ENCODE results near the gene KRTCAP3. TPM values are rescaled to one million over a fixed set of nuclear protein-coding genes. Genes with fewer than 3 reads are reported as not detected.
"Not testable (repeated sequence)": the region's sequence is repeated elsewhere in the genome, so short reads cannot be mapped to it uniquely, and the experiment has no call there.

The KRTCAP3 gene
- total and polyA plus RNA-seq, 2 donors (not counting 3 experiments of a cell fraction or from before 2014, with no cell fraction given): 2.1 to 4.0 TPM

DNA sequence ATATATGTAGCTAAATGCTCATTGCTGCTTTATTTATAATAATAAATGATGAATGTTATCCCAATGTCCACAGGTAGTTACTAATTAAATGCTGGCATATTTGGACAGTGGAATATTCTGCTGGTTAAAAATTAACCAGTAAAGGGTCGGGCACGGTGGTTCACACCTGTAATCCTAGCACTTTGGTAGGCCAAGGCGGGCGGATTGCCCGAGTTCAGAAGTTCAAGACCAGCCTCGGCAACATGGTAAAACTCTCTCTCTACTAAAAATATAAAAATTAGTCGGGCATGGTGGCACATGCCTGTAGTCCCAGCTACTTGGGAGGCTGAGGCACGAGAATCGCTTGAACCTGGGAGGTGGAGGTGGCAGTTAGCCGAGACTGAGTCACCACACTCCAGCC is 17.1 kb upstream of the KRTCAP3 start:
- H3K27me3 ChIP-seq (ENCODE audit: control insufficient read depth in 2 of 2, insufficient read depth in 2 of 2, low read length in 2 of 2); BruUV-seq (replicated peaks); H3K9me1 ChIP-seq (replicated peaks; ENCODE audit: control insufficient read depth, extremely low read depth, insufficient read depth, low read length); POLR2A ChIA-PET; FAIRE-seq; H3K9ac ChIP-seq (replicated peaks; ENCODE audit: extremely low read depth, insufficient read depth, low read length); H3K4me3 ChIP-seq (replicated peaks in 1 of 3; ENCODE audit: insufficient read depth in 1 of 3, low read depth in 1 of 3, low read length in 3 of 3); DNase-seq (ENCODE audit: low read depth, low spot score); H2AFZ ChIP-seq (ENCODE audit: low read depth, low read length); H3K4me2 ChIP-seq (ENCODE audit: insufficient read depth, low read length); H3K36me3 ChIP-seq (ENCODE audit: control insufficient read depth in 2 of 2, extremely low read depth in 1 of 2, insufficient read depth in 2 of 2, low read length in 2 of 2); H3K27ac ChIP-seq (ENCODE audit: insufficient read depth, low read depth, low read length); dilution Hi-C loops (cut with MboI; ENCODE audit: extremely low pct_ligation_motif_present, low sequenced_read_pairs); H3K9me3 ChIP-seq (replicated peaks; ENCODE audit: control insufficient read depth, insufficient read depth, low read length); H4K20me1 ChIP-seq (replicated peaks; ENCODE audit: control insufficient read depth, extremely low read depth, insufficient read depth, low read length): not testable (repeated sequence)
- Histone ChIP-seq H3K79me2 (ENCODE audit: control insufficient read depth, insufficient read depth, low read length) (peaks cover 10% of the 10 kb centered on the region), H3K4me1 (ENCODE audit: control insufficient read depth, extremely low read depth, insufficient read depth, low read length) (peaks cover 12% of the 10 kb centered on the region)
- intact Hi-C loops (cut with micrococcal nuclease): loop anchor here (5.0 kb wide), 1 partner anchor 157 kb away; the partner anchor contains the start of gene ZNF512
- CTCF ChIA-PET: interaction anchor here (1.0 kb wide), 1 partner anchor 15 kb away, joined by 3 read pairs; no protein-coding TSS in a partner anchor

DNA sequence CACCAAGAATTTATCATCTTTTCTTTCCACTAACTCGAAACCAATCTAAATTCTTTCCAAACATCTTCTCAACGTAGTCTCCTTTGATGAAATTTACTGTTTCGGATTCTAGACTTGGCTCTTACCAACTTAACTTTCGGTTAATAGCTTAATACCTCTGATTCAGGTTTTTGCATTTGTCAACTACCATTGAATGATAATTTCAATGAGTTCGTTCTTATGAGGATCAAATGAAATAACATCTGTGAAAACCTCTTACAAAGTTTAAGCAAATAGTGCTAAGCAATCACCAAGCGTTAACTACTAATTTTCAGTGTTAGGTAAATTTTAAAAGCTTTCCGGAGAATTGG is 14.3 kb upstream of the KRTCAP3 start:
- Histone ChIP-seq H3K4me3 (replicated peaks in 1 of 3; ENCODE audit: insufficient read depth in 1 of 3, low read depth in 1 of 3, low read length in 3 of 3) (peak overlapping the region; percentile 68 to 93 (median 86)), H3K9ac (replicated peaks; ENCODE audit: extremely low read depth, insufficient read depth, low read length) (peak overlapping the region; percentile 97), H3K9me1 (replicated peaks; ENCODE audit: control insufficient read depth, extremely low read depth, insufficient read depth, low read length) (no peaks in the 10 kb centered on the region), H3K4me2 (ENCODE audit: insufficient read depth, low read length) (peak overlapping the region; percentile 98), H3K79me2 (ENCODE audit: control insufficient read depth, insufficient read depth, low read length) (peaks cover 34% of the 10 kb centered on the region), H3K27ac (ENCODE audit: insufficient read depth, low read depth, low read length) (peak overlapping the region; percentile 86), H3K36me3 (ENCODE audit: control insufficient read depth in 2 of 2, extremely low read depth in 1 of 2, insufficient read depth in 2 of 2, low read length in 2 of 2) (no peaks in the 10 kb centered on the region), H4K20me1 (replicated peaks; ENCODE audit: control insufficient read depth, extremely low read depth, insufficient read depth, low read length) (no peaks in the 10 kb centered on the region), H3K9me3 (replicated peaks; ENCODE audit: control insufficient read depth, insufficient read depth, low read length) (no peaks in the 10 kb centered on the region), H3K27me3 (ENCODE audit: control insufficient read depth in 2 of 2, insufficient read depth in 2 of 2, low read length in 2 of 2) (no peaks in the 10 kb centered on the region), H2AFZ (ENCODE audit: low read depth, low read length) (peak overlapping the region; percentile 99), H3K4me1 (ENCODE audit: control insufficient read depth, extremely low read depth, insufficient read depth, low read length) (peaks cover 26% of the 10 kb centered on the region)
- CTCF ChIA-PET: interaction anchor here (2.2 to 4.9 kb wide), 3 partner anchors 14 to 255 kb away, joined by 8 to 75 read pairs (median 12); partner anchors contain the start of gene PPM1G
- POLR2A ChIA-PET: interaction anchor here (2.6 kb wide), 1 partner anchor 19 kb away, joined by 18 read pairs; the partner anchor contains the start of gene PPM1G
- TF ChIP-seq GATA2 (IDR thresholded peaks at IDR 0.05; ENCODE audit: insufficient read depth, insufficient read length, low read depth, low read length) (no peak), JUN (IDR thresholded peaks at IDR 0.05; ENCODE audit: borderline replicate concordance, insufficient read depth, insufficient read length, low read depth) (no peak), POLR2AphosphoS5 (IDR thresholded peaks at IDR 0.05; ENCODE audit: insufficient read depth, low read depth, low read length) (no peak), POLR2A (IDR thresholded peaks at IDR 0.05; ENCODE audit: low read depth, low read length) (no peak), EZH2 (IDR thresholded peaks at IDR 0.05; ENCODE audit: borderline replicate concordance, low read depth, low read length, severe bottlenecking) (no peak), FOS (IDR thresholded peaks at IDR 0.05; ENCODE audit: borderline replicate concordance, insufficient read depth, low read length) (no peak), MYC (IDR thresholded peaks at IDR 0.05; ENCODE audit: low read depth, low read length) (no peak)
- TF ChIP-seq, protein P1, sequence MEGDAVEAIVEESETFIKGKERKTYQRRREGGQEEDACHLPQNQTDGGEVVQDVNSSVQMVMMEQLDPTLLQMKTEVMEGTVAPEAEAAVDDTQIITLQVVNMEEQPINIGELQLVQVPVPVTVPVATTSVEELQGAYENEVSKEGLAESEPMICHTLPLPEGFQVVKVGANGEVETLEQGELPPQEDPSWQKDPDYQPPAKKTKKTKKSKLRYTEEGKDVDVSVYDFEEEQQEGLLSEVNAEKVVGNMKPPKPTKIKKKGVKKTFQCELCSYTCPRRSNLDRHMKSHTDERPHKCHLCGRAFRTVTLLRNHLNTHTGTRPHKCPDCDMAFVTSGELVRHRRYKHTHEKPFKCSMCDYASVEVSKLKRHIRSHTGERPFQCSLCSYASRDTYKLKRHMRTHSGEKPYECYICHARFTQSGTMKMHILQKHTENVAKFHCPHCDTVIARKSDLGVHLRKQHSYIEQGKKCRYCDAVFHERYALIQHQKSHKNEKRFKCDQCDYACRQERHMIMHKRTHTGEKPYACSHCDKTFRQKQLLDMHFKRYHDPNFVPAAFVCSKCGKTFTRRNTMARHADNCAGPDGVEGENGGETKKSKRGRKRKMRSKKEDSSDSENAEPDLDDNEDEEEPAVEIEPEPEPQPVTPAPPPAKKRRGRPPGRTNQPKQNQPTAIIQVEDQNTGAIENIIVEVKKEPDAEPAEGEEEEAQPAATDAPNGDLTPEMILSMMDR (IDR thresholded peaks at IDR 0.05; ENCODE audit: extremely low read depth in 1 of 2, insufficient read depth in 1 of 2, low read depth in 1 of 2, low read length in 2 of 2): no peak
- TF ChIP-seq, protein P2, sequence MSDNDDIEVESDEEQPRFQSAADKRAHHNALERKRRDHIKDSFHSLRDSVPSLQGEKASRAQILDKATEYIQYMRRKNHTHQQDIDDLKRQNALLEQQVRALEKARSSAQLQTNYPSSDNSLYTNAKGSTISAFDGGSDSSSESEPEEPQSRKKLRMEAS (IDR thresholded peaks at IDR 0.05; ENCODE audit: insufficient read depth, insufficient read length): no peak
- FAIRE-seq (peak; percentile 57), DNase-seq (ENCODE audit: low read depth, low spot score) (no peak)
- intact Hi-C loops (cut with micrococcal nuclease): loop anchor here (1.0 to 5.0 kb wide), 6 partner anchors 19 to 200 kb away; partner anchors contain the start of genes GTF3C2, IFT172, PPM1G and ZNF512
- TSS peak; percentile 71 for BruUV-seq (replicated peaks)
- dilution Hi-C loops (cut with MboI; ENCODE audit: extremely low pct_ligation_motif_present, low sequenced_read_pairs): no loop called here
